NCI-H524 (cell line): ENCODE data around the gene KDM4E.
A peak's percentile ranks its signal among the peaks of the same experiment; 100 is the strongest.

Experiments
- DNase-seq, 2 experiments: peaks; one replicate each; lab custom pipeline; 2025; lab: John Stamatoyannopoulos, UW

The KDM4E gene

GRCh38 chr11:95050595-95051202 lies 25.6 kb downstream of the KDM4E start:
- DNase-seq = no peak

- DNase-seq = no peak
Measured at GRCh38 chr11:95054356-95054755, 29.3 kb downstream of the KDM4E start.

- DNase-seq = no peak
Measured at GRCh38 chr11:95055283-95055897, 30.3 kb downstream of the KDM4E start.

DNA sequence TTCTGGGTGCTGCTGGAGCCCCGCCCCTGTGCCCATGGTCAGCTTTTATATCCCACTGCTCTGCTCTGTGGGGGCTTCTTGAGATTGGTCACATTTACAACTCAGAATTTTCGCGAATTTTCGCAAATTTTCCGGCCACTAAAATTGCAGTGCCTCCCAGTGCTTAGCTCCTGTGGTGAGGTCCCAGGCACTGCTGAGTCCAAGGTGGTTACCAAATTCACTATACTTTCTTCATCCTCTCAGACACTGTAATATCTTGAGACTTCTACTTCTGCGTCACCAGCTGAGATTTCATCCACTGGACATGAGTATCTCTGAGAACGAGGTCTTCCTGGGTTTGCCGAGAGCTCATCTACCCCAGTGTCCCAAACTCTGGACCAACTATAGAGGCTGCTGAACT lies 32.9 kb downstream of the KDM4E start:
- no peak for DNase-seq

GRCh38 chr11:95058621-95059020 lies 33.6 kb downstream of the KDM4E start:
- DNase-seq = no peak

DNA sequence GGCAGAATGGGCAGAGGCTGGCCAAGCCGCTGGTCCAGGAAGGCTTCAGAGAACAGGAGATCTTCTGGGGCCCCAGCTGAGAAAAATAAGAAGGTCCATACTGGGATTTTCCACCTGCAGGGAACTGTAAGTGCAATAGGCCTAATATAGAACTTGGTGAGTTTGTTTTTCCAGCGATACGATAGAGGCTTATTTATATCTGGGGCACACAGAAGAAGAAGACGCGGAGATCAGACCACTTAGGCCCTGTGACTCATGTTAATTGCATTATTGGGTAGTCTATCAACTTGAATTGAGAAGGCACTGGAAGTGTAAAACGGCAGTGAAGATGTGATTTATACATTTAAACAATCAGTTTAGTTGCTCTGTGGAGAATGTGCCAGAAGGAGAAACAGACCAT lies 34.0 kb downstream of the KDM4E start:
- DNase-seq = no peak

DNA sequence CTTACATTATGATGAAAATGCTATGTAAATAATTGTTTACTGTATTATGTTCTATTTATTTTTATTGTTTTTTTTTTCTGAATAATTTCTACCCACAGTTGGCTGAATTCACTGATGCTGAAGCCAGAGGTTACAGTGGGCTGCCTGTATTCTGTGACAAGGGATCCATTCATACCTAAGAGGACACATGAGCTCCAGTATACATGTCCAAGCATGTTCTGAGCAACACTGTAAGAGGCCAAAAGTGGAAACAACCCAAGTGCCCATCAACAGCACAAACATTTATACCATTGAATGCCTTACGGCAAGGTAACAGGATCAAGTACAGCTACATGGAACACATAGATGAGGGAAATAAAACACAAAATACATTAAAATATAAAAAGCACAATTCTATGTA lies 40.3 kb downstream of the KDM4E start:
- peak; percentile 0 to 14 for DNase-seq

- DNase-seq = peak in 1 of 2 experiments; percentile 54
Measured at GRCh38 chr11:95066716-95067038, 41.6 kb downstream of the KDM4E start, which contains the start of gene SRSF8. Gene SRSF8, plus strand, starts transcription at chr11:95066919. Its CDS starts 308 bp downstream, at chr11:95067227.

DNA sequence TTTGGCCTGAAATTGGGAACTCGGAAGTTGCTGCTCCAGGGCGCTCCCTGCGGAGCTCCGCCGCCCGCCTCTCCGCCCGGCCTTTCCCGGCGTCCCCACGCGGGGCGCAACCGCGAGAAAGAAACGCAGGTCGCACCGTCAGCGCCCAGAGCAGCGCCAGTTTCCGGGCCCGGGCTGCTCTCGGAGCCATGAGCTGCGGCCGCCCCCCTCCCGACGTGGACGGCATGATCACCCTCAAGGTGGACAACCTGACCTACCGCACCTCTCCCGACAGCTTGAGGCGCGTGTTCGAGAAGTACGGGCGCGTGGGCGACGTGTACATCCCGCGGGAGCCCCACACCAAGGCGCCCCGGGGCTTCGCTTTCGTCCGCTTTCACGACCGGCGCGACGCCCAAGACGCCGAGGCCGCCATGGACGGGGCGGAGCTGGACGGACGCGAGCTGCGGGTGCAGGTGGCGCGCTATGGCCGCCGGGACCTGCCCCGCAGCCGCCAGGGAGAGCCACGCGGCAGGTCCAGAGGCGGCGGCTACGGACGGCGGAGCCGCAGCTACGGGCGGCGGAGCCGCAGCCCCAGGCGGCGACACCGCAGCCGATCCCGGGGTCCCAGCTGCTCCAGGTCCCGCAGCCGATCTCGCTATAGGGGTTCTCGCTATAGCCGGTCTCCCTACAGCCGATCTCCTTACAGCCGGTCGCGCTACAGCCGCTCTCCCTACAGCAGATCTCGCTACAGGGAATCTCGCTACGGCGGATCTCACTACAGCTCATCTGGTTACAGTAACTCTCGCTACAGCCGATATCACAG lies 42.2 kb downstream of the KDM4E start:
- DNase-seq = peak; percentile 68 to 77

DNA sequence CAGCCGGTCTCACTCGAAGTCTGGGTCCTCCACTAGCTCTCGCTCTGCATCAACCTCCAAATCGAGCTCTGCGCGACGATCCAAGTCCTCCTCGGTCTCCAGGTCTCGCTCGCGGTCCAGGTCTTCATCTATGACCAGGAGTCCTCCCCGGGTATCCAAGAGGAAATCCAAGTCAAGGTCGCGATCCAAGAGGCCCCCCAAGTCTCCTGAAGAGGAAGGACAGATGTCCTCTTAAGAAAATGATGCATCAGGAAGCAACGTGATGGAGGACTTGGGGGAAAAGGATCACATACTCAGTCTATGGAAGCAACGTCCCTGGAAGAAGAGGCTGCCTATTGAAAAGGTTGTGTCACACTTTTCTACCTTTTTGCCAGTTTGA lies 42.8 kb downstream of the KDM4E start:
- DNase-seq = peak in 1 of 2 experiments; percentile 30

GRCh38 chr11:95068549-95068948 lies 43.5 kb downstream of the KDM4E start:
- peak; percentile 72 to 91 for DNase-seq

DNA sequence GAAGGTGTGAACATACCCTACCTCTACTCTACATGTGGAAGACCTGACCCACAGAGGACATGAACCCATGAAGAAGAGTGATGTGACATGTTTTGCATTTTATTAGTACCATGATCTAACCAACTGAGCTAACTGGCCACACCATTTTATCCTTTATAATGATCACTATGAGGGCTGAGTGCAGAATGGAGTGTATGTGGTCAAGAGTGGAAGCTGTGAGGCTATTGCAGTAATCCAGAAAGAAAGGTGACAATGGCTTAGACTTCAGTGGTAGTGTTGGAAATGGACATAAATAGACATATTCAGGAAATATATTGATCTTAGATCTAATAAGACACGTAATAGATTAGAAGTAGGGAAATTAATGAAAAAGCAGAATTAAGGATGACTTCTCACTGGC lies 45.4 kb downstream of the KDM4E start:
- DNase-seq = no peak

DNA sequence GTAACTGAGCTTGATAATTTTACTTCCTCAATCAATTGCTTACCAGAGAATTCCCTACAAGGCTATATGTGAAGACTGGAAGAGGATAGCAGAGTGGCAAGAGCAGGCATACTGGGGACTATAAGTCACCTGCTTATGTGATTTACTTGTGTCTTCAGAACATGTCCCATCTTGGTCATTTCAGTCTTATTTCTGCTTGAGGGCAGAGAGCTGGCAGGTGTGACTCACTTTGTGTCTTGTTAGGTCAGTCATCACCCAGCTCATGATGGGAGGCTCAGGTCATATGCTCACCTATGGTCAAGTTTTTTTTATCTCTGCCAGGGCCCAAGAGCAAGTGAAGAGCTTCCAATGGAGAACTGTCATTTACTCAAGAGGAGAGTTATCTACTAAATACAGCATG lies 47.9 kb downstream of the KDM4E start:
- DNase-seq = no peak

DNA sequence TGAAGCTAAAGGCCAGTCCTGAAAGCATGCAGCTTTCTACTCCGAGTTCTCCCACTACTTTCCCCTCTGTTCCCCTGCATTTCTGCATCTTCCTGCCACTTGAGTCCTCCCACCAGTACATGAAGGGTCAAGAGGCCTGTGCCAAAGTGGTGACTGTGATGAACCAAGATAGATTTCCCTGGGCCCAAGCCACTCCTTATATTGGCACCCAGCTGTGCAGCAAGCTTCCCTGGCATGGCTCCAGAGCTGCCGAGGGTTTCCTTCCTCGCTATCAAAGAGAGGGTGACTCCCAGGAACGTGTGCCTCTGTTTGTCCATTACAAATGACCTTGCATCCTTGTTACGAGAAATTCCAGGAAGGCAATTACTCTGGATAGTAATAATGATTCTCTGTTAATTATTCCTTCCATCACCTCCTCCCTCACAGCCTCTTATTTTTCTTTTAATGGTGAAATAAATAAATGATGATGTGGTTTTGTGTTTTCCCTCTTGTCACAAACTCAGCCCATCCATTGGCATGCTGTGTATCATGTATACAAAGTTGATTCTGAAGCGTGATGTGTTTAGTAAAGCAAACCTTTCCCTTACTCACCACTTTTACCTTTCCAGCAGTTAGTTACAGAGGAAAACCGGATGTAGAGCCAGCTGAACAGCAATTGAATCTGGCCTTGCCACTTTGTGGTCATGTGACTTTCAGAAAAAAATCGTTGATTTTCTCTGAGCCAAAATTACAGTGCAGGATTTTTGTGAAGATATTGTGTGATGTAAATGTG lies 49.9 kb downstream of the KDM4E start:
- DNase-seq = peak; percentile 3 to 38

- DNase-seq = no peak
Measured at GRCh38 chr11:95076416-95076815, 51.4 kb downstream of the KDM4E start.

- peak; percentile 85 to 92 for DNase-seq
Measured at GRCh38 chr11:95076981-95077380, 51.9 kb downstream of the KDM4E start.
